NCI-H2107 treated with DMSO at 0.1 percent for 48 hours (cell line): ENCODE data around the gene UNC45B.
"Not testable (repeated sequence)": the region's sequence is repeated elsewhere in the genome, so short reads cannot be mapped to it uniquely, and the experiment has no call there.

Experiments
- DNase-seq: peaks from one replicate; lab custom pipeline; 2025; ENCODE audit not compliant: unreplicated experiment; lab: John Stamatoyannopoulos, UW

Gene UNC45B

GRCh38 chr17:35141681-35142466, 5.7 kb upstream of the UNC45B start, which contains the start of gene NLE1:
Gene NLE1 (minus strand): TSS chr17:35142303. CDS start chr17:35142275, 28 bp downstream.
- DNase-seq: peak; percentile 24

DNA sequence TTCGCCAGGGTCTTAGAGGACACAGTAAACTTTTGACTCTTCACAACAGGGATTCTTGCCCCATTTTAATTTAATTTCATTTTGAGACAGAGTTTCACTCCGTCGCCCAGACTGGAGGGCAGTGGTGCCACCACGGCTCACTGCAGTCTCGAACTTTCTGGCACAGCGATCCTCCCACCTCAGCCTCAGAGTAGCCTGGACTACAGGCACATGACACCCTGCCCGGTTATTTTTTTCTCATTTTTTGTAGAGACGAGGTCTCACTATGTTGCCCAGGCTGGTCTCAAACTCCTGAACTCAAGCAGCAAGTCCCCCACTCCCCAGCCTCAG, 5.2 kb upstream of the UNC45B start:
- DNase-seq: no peak

DNA sequence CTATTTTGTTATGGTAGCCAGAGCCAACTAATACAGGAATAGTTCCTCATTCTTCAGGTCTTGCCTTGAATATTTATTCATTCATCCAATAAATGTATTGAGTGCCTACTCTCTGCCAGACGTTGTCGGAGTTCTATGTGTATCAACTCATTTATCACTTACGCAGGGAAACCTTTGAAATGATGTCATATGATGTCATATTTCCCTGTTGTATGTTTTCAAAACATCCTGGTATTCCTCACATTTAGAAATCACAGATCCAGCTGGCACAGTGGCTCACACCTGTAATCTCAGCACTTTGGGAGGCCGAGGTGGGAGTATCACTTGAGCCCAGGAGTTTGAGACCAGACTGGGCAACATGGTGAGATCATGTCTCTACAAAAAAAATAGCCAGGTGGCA, 2.8 kb upstream of the UNC45B start:
- DNase-seq: no peak

DNA sequence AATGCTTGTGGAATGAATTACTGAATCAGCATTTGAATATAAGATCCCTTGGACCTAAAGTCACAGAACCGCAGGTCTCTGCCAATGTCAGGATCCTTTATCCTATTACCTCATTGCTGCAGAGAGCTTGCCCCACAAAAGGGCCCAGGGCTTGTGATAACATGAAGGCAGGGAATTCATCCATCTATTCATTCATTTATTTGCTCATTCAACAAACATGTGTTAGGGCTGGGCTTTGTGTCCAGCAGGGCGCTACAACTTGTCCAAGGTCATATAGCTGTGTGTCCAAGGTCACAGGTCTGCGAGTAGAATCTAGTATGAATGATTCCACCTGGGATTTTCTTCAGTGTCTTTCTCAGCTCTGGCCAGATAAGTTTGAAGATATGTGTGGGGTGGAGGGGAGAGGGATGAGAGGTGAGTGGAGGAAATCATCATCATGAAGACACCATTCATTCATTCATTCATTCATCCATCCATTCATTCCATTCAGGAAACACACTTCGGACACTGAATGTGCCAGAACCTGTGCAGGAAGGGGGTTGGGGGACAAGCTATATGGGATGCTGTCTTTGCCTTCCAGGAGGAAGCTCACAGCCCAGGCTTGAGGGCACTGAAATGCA, 1.3 kb upstream of the UNC45B start:
- no peak for DNase-seq

DNA sequence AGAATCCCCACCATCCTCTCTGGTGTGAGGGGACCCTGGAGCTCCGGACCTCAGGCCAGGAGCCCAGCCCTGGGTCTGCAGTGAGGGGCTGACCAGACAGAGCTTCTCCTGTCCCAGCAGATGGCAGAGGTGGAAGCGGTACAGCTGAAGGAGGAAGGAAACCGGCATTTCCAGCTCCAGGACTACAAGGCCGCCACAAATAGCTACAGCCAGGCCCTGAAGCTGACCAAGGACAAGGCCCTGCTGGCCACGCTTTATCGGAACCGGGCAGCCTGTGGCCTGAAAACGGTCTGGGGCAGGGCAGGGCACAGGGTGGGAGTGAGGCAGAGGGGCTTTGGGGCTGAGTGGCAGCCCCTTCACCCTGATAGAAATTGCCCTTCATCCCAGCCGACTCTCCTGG, 527 bp downstream of the UNC45B start:
- DNase-seq: no peak

- no peak for DNase-seq
These were observed 2.3 kb downstream of the UNC45B start for GRCh38 chr17:35149941-35150340.

- DNase-seq: not testable (repeated sequence)
These were observed 3.5 kb downstream of the UNC45B start for GRCh38 chr17:35151080-35151479.

DNA sequence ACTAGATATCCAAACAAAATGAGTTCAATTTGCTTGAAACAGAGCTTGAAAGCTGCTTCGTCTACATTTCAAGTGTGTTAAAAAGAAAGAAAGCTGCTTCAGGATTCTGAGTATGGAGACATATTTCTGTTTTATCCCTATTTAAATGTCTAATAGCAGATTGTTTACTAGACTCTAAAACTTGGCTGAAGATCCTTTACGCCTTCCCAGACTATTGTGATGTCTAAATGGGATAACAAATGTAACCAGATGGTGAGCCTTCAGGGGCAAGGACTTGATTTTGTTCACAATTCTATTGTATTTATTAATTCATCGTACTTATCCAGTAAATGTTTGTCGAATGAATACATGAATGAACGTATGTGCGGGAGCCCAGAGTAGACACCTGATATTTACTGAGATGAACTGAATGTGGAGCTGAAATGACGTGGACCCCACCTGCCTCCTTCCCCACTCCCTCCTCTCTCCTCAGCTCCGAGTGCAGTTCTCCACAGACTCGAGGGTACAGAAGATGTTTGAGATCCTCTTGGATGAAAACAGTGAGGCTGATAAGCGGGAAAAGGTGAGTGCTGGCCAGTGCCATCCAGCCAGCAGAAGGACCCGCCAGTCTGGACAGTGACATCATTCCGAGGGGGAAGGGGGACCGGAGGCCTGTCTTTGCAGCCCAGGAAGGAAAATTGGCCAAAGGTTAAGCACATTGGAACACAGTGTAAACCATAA, 5.0 kb downstream of the UNC45B start:
- DNase-seq: no peak

GRCh38 chr17:35154196-35155165, 6.9 kb downstream of the UNC45B start:
- DNase-seq: no peak

- DNase-seq: no peak
These were observed 7.6 kb downstream of the UNC45B start for GRCh38 chr17:35155246-35155645.

GRCh38 chr17:35159940-35160339, 12.3 kb downstream of the UNC45B start:
- DNase-seq: no peak

- DNase-seq: no peak
These were observed 13.0 kb downstream of the UNC45B start for GRCh38 chr17:35160354-35161201.

DNA sequence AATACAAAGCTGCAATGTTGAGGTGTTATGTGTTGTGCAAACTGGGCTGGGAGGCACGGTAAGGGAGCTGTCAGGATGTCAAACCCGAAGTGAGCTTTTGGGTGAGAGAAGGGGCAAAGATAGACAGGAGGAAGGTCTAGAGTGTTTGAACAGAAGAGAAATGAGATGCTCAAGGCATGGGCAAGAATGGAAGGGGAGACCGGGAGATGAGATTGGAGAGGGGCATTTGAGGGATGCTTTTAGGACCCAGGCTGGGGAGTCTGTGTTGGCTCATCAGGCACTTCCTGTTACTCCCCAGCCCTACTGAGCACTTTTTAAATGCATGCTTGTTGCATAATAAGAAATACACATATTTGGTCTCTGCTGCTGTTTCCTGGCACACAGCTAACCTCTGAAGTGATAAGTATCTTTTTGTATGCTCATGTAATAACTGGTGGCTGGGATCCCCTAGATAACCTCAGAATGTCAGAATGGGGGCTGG, 13.7 kb downstream of the UNC45B start:
- no peak for DNase-seq

DNA sequence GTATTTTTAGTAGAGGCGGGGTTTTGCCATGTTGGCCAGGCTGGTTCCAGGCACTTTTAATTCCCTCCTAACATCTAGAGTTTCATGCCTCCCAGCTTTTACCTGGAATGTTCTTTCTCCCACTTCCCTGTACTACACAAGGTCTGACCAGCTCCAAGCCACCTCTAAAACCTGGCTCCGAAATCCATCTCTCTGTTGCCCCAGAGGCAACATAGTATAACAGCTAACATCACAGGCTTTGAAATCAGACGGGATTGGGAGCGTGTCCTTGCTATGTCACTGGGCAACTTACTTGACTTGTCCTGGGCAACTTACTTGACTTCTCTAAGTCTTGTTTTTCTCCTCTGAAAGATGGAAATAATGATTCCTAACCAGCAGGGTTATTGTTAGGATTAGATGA, 15.1 kb downstream of the UNC45B start:
- no peak for DNase-seq

DNA sequence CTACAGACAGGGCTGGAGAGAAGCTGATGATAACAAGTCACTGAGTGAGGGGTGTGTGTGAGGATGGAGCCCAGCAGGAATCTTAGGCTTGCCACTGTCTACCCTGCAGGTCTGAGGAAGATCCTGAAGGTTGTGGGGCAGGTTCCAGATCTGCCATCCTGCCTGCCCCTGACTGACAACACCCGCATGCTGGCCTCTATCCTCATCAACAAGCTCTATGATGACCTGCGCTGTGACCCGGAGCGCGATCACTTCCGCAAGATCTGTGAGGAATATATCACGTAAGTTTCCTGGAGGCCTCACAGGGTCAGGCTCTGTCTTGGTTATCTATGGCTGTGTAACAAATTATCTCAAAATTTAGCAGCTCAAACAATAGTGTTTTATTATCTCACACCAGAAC, 16.3 kb downstream of the UNC45B start:
- DNase-seq: no peak

DNA sequence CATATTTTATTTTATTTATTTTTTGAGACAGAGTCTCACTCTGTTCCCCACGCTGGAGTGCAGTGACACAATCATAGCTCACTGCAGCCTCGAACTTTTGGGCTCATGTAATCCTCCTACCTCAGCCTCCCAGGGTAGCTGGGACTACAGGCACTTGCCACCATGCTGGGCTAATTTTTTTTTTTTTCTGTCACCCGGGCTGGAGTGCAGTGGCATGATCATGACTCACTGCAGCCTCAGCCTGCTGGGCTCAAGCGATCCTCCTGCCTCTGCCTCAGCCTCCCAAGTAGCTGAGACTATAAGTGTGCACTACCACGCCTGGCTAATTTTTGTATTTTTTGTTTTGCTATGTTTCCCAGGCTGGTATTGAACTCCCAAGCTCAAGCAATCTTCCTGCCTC, 17.1 kb downstream of the UNC45B start:
- no peak for DNase-seq

DNA sequence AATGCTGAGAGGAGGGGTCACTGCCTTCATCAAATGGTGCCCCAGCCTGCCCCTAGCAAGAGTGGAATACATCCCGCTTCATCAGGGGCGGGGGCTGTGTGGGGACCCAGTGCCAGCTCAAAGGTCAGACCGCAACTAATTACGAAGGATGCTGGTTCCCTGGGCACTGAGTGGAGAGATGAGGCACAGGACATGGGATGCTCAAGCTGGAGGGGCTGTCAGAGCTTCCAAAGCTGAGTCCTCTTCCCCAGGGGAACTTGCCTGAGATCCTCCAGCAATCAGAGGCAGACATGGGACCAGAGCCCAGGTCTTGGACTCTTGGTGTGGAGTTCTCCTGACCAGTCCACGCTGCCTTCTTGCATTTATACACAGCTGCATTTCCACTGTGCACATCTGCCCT, 18.9 kb downstream of the UNC45B start:
- no peak for DNase-seq

GRCh38 chr17:35167046-35167445, 19.4 kb downstream of the UNC45B start:
- no peak for DNase-seq

DNA sequence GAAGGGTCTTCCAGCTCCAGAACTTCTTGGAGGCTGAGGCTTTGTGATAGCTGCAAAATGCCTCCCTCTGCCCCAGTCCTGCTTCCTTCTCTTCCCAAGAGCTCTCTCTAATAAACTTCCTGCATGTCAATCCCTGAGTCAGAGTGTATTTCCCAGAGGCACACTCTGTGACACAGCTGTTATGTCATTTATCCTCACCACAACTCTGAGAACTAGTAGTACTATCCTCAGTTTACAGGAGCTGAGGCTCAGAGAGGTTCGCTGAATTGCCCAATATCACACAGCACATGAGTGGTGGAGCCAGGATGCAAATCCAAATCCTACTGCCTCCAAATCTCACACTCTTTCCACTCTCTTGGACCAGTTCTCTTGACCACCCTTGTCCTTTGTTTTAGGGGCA, 20.0 kb downstream of the UNC45B start:
- DNase-seq: no peak

DNA sequence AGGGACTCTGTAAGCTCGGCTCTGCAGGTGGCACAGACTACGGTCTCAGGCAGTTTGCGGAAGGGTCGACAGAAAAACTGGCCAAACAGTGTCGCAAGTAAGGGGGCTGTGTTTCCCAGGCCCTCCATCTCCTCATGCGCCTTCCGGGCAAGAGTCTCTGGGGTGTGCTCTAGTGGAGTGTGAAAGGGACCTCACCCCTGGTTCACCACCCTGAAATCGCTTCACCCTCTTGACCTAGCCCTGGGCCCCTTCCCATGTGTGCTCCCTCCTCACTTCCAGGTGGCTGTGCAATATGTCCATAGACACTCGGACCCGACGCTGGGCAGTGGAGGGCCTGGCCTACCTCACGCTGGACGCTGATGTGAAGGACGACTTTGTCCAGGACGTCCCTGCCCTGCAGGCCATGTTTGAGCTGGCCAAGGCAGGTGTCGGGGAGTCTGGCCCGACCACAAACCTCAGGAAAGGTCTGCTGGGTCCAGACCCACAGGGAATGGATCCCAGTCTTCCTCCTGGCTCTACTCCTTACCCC, 22.3 kb downstream of the UNC45B start:
- DNase-seq: no peak
